ENCODE data around the gene BTBD6.
"Not testable (repeated sequence)": the region's sequence is repeated elsewhere in the genome, so short reads cannot be mapped to it uniquely, and the experiment has no call there.

Gene BTBD6

DNA sequence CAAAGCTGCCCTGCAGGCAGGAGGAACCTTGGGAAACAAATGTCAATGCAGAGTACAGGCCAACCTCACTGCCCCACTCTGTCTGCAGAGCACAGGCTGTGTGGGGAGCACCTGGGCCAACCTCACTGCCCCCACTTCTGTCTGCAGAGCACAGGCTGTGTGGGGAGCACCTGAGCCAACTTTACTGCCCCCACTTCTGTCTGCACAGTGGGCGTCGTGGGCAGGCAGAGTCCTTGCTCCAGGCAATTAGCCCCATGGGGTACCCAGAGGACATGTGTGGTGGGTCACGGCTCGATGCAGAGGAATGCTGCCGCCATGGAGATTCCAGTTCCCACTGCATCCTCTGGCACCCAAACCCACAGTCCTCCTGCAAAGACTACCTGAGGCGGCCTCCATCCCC lies 26.3 kb downstream of the BTBD6 start:
- no peak for DNase-seq

DNA sequence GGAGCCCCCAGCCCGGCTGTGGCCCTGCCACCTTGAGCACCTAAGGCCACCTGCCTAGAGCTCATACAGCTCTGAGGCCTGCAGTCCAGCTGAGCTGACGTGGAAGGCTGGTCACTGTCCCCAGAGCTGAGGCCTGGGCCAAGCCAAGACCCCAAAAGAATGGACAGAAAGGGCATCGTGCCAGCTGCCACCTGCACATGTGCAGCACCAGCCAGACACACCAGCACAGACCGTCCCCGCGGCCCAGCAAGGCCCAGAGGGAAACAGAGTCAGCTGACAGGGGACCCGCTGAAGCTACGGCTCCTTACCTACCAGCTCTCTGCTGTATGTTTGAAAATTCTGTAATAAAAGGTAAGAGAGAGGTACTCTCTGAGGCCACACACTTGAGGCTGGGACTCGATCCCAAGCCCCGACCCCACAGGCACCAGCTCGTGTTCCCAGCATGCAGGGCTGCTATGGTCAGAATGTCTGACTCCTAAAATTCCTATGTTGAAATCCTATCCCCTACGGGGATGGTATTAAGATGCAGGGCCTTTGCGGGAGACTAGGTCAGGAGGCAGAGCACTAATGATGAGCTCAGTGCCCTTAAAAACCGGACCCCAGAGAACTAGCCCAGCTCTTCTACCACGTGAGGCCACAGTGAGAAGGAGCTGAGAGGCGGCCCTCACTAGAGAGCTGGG lies 27.1 kb downstream of the BTBD6 start:
- DNase-seq: no peak

DNA sequence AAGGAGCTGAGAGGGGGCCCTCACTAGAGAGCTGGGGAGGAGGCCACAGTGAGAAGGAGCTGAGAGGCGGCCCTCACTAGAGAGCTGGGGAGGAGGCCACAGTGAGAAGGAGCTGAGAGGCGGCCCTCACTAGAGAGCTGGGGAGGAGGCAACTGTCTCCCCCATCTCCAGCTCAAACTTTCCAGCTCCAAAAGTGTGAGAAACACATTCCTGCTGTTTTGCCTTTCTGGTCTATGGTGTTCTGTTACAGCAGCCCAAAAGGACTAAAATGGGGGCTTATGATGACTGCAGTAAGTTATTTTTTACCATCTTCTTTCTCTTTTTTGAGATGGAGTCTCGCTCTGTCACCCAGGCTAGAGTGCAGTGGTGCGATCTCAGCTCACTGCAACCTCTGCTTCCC lies 29.1 kb downstream of the BTBD6 start:
- not testable (repeated sequence) for DNase-seq

DNA sequence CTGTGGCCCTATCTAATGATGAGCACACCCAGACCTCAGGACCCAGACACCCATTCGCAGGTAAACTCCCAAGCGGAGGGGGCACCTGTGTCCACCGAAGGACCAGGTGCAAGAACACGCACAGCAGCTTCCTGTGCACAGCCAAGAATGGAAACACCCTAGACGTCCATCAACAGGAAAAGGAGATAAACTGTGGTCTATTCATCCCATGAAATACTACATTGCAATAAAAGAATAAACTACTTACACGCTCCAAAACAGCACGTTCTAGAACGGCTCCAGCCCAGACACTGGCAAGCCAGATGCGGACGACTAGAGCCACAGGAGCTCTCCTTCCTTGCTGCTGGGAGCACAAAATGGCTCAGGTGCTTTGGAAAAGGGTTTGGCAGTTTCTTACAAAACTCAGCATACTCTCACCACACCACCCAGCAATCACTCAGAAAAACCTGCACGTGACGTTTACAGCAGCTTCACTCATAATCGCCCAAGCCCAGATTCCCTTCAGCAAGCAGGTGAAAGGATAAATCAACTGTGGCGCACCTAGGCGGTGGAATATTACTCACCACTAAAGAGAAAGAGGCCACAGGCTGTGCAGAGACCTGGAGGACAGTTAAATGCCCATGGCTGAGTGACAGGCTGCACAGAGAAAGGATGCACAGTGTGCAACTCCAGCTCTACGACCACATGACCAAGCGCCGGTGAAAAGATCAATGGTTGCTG lies 31.5 kb downstream of the BTBD6 start:
- no peak for DNase-seq

DNA sequence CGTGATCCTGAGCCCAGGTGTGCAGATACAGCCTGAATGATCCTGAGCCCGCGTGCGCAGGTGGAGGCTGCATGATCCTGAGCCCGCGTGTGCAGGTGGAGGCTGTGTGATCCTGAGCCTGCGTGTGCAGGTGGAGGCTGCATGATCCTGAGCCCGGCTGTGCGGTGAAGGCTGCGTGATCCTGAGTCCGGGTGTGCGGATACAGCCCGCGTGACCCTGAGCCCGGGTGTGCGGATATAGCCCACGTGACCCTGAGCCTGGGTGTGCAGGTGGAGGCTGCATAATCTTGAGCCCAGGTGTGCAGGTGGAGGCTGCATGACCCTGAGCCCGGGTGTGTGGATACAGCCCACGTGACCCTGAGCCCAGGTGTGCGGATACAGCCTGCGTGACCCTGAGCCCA lies 32.2 kb downstream of the BTBD6 start:
- no peak for DNase-seq

DNA sequence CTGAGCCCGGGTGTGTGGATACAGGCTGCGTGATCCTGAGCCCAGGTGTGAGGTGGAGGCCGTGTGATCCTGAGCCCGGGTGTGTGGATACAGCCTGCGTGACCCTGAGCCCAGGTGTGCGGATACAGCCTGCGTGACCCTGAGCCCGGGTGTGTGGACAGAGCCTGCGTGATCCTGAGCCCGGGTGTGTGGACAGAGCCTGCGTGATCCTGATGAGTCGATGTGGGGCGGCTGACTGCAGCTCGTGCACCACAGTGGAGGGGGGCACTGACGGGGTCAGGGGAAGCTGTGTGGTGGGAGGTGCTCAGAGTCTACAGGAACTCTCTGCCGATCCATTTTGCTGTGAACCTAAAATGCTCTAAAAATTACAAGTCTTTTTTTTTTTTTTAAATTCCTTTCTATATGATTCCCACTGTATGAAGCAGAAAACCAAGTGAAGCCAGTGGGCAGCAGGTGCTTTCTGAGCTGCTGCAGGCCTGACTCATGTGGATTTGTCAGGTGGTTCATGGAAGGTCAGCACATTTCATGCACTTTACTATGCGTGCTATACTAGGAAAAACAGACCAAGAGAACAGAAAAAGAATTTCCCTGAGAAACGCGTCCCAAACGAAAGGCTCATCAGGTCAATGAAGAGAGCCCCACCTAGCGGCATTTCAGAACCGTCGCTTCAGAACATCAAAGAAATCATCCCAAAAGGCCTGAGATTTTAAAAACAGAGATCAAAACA lies 33.2 kb downstream of the BTBD6 start:
- DNase-seq: no peak

DNA sequence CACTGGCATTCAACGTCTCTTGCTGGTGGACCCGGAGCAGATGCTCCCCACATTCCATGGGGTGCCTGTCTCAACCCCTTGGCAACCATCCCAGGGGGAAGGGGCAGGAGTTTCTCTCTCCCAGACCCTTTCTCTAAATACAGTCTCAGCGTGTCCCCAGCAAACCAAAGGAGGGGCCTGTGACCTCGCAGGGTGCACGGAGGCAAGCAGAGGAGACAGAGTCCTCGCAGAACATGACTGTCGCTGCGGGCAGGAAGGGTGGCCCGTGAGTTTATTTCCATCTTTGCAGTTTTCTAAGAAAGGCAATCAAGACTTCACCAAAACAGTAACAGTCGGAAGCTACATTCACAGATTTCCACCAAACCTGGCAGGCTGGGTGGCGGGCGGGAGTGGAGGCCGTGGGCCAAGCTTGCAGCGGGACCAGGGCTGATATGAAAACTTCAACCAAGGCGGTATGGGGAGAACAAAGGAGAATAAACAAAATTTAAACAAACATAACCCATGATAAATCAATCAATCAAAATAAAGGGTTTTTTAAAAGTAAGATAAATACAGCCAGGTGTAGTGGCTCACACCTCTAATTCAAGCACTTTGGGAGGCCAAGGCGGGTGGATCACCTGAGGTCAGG lies 33.9 kb downstream of the BTBD6 start:
- DNase-seq: no peak

DNA sequence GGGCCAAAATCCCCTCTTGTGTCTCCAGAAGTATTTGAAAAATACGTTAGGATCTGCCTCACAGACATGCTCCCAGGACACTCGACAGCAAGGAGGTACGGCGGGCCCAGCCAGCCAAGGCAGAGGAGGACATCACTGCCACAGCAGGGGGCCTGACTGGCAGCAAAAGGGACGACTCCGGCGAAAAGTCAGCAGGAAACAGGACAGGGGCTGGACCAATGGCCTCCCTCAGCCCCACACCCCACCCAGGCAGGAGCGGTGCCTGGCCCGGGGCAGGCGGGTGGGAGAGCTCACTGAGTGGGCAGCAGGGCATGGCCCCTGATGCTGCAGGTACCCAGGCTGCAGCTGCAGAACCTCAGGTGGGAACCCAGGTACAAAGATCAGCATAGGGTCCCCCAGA lies 34.7 kb downstream of the BTBD6 start:
- no peak for DNase-seq

DNA sequence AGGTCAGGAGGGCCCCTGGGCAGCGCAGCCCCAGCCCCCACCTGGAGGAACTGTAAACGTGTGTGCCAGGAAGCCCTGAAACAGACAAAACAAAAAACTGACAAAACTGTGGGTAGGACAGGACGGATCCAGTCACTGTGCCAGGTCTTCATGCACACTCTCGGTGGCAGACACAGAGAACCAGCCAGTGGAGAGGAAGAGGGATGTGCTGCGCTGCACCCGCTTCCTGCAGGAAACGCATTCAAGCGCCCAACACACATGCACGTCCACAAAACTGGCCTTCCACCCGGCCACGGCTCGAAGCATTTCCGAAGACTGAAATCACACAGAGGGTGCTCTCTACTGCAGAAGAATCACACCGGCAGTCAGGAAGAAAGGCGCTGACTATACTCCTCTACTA lies 35.6 kb downstream of the BTBD6 start:
- DNase-seq: no peak

DNA sequence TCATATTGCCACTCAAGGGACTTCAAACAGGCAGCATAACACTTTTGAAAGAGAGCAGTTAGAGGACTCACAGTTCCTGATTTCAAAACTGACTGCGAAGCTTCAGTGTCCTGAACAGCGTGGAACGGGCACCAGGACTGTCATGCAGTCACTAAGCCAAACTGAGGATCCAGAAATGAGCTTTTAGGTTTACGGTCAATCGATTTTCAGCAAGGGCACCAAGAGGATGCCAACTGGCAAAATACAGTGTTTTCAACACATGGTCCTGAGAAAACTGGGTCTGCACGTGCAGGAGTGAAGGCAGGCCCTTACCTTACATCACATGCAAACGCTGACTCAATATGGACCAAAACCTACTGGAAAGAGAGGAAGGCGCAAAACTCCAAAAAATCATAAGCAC lies 36.8 kb downstream of the BTBD6 start:
- no peak for DNase-seq

DNA sequence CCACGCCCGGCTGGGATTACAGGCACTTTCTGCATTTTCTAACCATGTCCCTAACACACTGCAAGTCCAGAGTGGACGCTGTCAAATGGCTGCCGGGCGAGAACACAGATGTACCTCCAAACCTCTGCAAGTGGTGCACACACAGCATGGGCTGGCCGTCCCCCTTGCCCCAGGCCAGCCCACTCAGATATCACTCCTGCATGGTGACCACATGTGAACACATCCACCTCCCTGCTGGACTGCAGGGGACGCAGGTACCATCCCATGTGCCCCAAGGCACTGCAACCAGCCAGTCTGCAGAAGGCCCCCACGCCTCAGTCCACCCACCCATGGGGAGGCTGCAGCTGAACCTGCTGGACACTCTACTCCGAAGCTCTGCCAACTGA lies 38.4 kb downstream of the BTBD6 start:
- DNase-seq: no peak

DNA sequence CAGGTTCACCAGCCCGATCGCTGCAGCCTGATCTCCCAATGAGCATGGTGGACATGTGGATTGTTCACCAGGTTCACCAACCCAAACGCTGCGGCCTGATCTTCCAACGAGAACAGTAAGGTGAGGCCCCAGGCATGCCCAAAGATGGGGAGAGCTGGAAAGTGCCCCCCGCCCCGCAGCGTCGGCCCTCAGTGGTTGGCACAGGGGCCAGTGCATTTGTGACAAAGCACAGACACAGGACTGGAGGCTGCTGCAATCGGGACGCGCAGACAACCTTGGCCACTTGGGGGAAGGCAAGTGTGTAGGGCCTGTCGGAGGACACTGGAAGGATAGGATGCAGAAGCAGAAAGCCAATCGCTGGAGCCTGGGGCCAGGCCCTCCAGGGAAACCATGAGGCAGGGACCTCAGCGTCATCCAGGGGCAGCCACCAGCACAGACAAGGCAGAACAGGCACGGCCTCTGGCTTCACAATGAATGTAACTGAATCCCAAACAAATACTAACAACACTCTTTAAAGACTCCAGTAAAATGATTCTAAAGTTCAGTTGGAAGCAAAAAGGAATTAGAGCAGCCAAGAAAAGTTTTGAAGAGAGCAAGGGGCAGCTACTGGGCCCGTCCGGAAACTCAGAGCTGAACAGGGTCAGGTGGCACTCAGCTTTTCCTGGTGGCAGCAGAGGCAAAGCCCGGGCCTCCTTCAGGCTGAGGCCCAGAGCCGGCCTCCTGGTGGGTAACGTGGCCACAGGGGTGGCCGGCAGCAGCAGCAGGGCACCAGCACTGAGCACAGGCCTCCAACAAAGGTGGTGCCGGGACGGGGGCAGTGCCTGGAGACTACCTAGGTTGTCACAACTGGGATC lies 39.1 kb downstream of the BTBD6 start:
- DNase-seq: no peak

DNA sequence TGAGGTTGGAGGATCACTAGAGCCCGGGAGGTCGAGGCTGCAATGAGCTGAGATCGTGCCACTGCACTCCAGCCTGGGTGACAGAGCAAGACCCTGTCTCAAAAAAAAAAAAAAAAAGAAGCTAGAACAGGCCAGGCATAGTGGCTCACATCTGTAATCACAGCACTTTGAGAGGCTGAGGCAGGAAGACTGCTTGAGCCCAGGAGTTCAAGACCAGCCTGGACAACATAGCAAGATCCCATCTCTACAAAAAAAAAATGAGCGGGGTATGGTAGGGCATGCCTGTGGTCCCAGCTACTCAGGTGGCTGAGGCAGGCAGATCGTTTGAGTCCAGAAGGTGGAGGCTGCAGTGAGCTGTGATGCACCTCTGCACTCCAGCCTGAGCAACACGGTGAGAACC lies 40.6 kb downstream of the BTBD6 start:
- not testable (repeated sequence) for DNase-seq

DNA sequence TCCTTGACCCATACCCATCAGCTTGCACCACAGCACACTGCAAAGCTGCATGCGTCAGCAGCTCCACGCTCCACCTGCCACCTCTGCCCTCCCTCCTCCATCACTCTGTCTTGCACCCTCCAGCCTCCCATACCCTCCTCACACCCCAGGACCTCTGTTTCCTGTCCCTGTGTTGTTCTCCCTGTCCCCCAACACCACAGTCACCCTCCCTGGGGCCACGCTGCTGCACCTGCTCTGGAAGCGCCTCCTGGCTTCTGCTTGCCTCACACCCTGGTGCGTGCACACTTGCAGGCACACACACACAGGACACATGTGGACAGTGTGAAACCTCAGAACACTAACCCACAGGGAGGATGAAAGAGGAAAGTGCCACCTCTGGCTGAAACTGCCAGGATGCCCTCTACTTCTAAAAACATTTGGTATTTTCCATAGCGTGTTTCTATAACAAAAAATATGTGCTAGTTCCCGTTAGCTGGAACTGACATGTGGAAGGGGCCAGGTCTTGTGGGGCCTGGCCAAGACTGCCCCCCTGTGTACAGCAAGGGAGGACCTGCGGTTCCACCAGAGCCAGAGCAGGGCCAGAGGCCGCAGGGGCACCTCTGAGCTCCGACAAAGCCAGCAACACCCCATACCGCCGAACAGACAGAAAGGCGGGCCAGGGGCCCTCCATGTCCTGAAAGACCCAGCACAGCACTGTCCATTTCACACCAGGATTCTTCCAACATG lies 42.5 kb downstream of the BTBD6 start:
- DNase-seq: no peak

DNA sequence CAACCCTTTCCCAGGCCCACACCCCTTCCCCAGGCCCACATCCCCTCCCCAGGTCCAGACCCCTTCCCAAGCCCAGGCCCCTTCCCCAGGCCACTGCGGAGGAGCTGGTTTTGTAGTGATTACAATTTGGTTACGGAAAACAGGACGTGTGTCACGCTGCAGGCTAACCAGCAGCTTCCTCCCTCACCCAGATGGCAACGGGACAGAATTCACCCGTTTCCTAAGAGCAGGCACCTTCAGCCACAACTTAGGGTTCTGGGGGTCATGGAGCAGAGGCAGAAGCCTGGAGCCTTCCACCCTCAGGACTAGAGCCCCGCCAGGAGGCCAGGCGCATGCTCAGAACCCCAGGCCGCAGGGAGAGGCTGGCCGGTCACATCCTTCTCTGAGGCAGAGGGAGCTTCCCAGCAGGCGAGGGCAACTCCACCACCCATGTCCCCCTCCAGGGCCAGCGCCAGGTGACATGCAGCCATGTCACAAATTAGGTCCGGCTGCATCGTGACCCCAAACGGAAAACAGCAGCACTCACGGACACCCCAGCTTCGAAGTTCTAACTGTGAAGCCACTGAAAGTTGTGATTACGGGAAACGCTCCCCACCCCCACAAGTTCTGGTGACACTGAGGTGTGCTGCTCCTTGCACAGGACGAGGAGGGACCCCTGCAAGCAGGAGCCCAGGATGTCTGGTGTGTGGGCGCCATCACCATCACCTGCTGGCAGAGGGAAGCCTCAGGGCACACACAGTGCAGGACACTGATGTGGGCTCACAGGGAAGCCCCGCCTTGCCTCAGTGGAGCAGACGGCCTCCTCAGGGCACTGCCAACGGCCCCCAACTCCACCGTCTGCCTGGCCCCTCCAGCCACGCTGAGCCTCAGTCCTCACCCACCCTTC lies 44.7 kb downstream of the BTBD6 start:
- peak; percentile 32 for DNase-seq

DNA sequence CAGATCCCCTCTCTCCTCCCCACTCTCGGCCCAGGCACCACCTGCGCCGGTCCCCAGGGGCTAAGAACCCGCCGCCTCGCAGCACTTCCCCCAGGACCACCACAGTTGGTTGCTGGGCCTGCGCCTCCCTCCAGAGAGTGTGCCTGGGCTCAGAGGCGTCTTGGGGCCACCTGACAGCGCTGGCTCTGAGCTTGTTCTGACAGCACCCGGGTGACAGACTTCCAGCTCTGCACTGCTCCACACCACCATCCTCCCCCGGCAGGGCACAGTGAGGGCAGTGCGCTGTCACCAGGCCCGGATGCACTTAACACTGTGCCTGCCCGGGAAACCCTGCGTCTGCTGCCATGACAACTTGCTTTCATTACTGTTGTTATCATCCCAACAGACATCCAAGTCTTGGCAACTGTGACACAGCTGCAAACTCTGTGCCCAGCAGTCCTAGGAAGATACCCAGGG lies 45.8 kb downstream of the BTBD6 start:
- DNase-seq: peak; percentile 54

DNA sequence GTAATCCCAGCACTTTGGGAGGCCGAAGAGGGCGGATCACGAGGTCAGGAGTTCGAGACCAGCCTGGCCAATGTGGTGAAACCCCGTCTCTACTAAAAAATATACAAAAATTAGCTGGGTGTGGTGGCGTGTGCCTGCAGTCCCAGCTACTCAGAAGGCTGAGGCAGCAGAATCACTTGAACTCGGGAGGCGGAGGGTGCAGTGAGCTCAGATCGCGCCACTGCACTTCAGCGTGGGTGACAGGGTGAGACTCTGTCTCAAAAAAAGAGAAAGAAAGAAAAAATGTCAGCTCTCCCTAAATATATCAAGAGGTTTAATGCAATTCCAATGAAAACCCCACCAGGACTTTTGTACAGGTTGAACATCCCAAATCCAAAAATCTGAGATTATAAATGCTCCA lies 49.0 kb downstream of the BTBD6 start:
- DNase-seq: not testable (repeated sequence)

DNA sequence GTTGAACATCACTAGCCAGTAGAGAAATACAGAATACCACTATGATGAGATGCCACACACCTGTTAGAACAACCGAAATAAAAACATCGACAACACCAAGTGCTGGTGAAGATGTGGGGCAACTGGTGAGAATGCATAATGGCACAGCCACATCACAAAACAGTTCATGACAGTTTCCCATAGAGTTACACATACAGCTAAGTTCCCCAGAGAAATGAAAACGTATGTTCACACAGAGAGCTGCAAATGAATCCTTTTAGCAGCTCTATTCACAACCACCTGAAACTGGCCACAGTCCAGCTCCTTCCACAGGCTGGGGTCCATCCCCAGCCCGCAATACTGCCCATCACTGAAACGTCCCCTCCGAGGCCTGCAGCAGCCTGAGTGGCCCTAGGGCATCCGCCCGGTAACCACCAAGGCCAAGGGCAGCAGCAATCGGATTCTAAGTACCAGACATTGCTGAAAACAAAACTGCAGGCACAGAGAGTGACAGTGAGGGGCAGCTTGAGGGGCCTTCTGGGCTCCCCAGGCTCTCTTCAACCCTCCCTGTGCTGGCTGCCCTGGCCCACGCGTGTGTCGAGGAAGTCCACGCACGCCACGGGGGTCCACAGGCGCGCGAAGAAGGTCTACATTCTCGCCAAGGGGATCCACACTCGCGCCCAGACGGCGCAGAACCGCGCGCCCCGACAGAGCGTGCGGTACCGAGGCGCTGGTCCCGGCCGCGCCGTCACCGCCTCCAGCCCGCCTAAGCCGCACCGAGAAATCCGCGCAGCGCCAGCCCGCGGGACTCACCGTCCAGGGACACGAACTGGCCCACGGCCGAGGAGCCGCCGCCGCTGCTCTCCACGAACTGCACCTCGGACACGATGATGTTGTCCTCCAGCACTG lies 51.6 kb downstream of the BTBD6 start:
- DNase-seq: no peak
